ENCODE measurements around the gene CFAP65.

The CFAP65 gene

DNA sequence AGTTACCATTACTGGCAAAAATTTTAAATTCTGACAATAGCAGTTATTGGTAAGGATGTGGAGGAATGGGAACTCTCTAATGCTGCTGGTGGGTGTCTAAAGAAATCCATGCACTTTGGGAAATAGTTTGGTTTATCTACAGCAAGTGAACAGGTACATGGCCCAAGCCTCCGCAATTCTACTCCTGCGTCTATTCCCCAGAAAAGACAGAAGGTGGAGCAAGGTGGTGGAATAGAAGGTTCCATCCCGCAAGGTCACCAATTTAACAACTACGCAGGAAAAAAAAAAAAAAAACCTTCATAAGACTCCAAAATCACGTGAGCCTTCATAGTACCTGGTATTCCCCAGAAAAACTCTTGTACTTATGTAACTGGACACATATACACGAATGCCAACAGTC is 6.5 kb downstream of the CFAP65 start:
- intact Hi-C loops (cut with DNase I): no loop called here
- DNase-seq: no peak

DNA sequence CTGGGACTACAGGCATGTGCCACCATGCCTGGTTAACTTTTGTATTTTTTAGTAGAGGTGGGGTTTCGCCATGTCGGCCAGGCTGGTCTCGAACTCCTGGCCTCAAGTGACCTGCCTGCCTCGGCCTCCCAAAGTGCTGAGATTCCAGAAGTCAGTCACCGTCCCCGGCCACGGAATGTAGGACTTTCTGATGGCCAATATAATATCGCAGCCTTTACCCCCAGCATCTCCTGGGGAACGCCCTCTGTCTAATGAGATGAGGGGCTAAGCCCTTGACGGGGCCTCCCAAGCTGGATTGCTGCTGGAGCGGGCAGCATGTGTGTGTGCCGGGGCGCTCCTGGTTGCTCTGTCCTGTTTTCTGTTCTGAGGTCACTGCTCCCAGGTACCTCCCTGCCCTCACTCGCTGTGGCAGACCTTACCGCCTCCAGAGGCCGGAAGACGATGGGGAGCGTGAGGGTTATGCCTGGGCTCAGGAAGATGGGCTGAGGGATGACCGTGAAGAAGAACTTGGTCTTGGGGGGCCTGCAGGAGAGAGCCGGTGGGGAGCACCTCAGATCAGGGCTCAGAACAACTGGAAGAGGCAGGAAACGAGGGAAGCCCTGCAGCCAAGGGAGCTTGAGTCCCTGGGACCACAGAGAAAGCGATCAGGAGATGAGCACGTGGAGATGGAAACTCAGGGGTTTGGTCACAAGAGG is 9.1 kb downstream of the CFAP65 start:
- intact Hi-C loops (cut with DNase I): no loop called here
- DNase-seq: peak in 2 of 10 donors; percentile 55 to 58

DNA sequence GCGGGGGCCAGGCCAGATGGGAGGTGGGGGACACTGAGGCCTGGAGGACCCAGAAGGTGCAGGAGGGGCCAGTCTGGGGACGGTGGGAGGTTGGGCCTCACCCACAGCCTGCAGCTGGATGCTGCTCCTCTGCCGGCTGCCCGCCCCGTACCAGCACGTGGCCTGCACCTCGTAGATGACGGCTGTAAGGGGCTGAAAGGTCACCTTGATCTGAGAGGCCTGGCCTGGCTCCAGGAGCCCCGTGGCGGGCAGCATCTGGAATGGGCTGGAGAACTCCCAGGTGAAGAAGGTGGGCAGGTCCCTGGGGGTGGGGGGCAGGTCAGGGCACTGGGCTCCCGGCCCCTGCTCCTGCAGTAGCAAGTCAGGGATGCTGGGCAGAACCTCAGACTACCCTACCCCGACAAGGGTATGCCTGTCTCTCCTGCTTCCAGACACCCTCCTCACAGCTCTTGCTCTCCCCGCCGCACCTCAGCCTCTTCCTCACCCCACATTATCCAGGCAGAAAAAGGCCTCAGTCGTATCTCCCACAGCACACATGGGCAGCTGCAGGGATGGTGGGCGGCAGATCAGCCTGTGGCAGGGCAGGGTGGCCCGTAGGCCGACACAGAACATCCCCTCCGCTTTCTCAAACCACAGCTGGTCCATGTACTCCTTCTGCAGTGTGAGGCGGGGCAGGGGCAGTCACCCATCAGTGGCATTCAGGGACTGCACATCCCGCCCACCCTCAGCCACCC is 10.1 kb downstream of the CFAP65 start:
- intact Hi-C loops (cut with DNase I): no loop called here
- DNase-seq: peak in 3 of 10 donors; percentile 51 to 75 (median 62)

DNA sequence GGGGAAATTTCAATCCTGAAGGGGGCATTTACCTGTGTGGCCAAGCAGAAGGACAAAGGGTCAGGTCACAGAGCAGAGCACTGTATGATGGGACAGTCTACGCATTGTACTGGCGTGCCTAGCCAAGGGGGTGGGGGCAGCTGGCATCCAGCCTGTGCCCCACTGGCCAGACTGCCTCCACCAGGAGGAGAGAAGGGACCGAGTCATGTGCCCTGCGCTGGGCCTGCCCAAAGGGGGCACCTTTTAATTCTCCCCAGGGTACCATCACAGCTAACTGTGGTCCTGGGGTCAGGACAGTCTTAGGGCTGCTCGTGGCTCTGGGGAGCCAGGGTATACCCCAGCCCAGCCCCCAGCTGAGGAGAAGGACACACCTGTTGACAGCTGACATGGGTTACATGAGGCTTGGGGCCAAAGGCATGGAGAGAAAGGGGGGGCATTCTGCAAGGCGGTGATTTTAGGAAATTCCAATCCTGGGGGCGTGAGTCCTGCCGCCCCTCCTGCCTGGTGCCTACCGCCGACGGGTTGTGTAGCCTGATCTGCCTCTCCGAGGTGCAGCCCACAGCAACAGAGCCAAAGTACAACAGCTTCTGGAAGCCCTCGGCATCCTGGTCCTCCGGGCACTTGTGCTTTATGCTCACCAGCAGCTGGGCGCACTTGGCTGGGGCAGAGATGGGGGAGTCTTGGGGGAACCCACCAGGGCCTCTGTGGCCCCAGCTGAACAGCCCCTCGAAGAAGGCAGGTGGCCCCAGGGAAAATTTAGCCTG is 11.0 kb downstream of the CFAP65 start:
- intact Hi-C loops (cut with DNase I): no loop called here
- DNase-seq: peak in 3 of 10 donors; percentile 40 to 78 (median 71)

DNA sequence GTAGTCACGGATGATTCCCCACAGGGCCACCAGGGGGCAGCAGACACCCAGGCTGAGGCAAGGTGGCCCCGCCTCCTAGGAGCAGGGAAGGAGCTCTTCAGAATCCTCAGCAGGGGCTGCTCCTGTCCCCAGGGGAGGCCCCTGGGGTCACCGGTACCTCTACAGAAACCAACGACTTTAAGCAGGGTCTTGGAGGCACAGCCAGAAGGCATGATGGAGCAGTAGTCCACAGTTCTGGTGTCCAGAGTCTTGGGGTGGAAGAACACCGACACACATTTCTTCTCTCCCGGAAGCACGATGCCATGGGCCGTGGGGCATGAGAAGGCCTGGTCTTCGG is 11.5 kb downstream of the CFAP65 start:
- intact Hi-C loops (cut with DNase I): no loop called here
- DNase-seq: peak; percentile 72 to 98 (median 90)

DNA sequence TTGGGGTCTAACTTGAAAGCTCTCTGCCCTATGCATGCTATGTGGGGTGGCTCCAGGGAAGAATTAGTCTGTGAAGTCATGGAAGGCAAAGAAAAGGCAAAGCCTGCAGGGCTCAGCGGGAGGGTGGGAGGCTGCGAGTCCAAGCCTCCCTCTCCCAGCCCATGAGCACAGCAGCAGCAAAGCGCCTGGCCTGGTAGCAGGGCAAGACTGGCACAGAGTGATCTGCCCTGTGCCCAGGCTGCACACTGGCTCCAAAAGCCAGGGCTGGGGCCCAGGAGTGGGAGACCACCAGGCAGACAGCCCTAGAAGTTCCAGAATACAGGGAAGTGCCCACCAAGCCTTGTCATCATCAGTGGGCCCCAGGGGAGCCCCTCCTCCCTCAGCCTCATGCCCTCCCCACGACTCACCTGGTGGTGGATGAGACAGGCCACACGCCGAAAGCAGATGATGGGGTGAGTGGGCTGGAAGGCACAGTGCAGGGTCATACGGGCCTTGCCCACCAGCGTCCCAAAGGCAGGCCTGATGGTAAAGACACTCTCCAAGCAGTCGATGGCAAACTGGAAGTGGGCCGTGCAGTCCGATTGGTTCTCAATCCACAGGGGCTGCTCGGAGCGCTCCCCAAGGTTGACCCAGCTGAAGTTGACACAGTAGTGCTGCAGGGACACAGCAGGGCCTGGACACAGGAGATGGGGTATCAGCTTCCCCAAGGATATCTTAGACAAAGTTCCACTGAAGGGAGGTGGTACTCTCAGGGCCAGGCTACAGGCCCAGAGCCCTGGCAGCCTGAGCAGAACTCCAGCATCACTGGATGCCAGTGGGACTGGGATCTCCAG is 12.1 kb downstream of the CFAP65 start:
- intact Hi-C loops (cut with DNase I): no loop called here
- DNase-seq: peak in 3 of 10 donors; percentile 27 to 75 (median 39)

DNA sequence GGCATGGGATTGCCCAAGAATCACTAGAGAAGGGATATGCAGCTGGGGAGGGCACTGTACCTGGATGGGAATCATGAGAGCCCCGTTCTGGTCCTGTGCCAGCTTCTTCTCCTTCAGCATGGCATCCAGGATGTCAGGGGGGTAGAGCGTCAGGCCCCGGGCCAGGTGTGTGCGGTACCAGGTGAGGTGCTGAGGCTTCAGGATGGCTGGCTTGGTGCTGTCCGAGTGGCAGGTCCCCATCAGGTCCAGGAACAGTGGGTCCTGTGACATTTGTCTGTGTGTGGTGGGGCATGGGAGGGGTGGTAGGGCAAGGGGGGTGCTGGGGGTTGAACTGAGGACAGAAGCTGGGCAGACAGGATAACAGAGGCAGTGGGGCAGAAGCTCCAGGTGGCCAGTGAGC is 13.2 kb downstream of the CFAP65 start:
- DNase-seq: peak in 3 of 10 donors; percentile 24 to 73 (median 68)
- intact Hi-C loops (cut with DNase I): no loop called here

DNA sequence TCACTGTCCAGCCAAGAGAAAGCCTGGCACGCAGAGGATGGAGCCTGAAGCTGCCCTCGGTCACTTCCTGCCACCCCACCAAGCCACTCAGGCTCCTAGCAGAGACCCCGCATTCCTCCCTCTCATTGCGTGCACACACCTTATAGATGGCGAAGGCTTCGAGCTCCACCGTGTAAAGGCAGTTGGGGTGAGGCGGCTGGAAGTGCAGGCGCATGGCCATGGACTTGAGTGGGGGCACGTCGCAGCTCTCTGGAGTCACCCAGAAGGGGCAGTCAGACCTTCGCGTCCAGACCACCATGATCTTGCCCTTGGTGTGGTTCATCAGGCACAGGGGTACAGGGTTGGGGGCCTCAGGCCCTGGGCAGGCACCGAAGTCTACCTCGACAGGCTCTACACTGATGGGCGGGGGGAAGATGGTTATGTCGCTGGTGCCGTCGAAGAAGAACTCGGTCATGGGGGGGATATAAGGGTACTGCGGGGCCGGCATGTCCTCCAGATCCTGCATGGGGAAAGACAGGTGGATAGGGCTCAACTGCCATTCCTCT is 13.7 kb downstream of the CFAP65 start:
- peak in 3 of 10 donors; percentile 48 to 77 (median 61) for DNase-seq
- intact Hi-C loops (cut with DNase I): no loop called here

DNA sequence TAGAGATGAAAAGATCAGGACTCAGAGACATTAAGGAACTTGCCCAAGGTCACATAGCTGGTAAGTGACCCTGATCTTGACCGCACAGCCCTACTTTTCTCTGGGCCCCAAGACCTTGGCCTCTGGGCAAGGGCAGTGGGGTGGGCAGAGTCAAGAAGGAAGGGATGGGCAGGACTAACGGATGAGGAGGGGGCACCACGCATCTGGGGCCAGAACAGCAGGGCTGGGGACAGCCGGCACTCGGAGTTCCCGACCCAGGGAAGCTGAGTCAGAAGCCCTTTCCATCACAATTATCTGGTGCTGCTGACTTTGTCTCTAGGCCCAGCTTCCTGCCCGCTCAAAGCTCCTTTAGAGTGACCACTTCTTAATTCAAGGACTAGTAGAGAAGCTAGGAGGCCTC is 14.4 kb downstream of the CFAP65 start:
- DNase-seq: peak in 3 of 10 donors; percentile 35 to 75 (median 75)
- intact Hi-C loops (cut with DNase I): no loop called here

DNA sequence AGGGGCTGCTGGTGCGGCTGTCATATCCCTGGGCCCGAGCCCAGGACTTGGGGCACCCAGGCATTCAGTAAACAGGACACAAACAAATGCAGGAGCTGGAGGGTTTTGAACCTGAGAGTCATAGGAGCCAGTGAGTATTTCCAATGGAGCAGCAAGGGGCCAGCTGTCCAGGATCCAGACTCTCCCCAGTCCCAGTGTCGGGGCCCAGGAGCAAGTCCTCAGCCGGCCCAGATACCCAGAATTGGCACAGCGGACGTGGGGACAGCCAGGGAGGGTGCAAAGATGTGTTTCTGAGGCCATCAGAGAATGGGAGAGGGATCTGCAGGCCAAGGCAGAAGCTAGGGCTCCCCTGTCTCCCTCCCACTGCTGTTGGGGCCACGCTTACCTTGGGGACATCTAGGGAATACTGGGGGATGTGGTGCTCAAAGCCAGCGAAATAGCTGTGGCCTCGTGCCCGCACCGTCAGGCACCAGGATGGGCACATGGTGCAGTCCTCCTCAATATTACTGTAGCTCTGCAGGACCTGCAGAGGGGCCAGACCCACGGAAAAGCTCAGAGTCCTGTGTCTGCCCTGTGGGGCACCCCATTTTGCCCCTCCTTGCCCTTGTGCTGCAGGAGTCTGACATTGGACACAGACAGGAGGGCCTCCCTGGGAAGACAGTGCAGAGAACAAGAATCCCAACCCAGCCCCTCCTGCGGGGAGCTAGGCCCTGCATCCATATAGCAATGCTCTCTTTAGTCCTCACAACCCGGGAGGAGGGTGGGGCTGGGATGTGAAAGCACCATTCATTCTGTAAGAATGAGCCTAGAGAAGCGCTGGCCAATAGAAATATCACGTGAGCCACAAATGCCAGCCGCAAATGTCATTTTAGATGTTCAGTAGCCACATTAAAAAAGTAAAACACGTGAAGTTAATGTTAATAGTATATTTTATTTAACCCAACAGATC is 15.4 kb downstream of the CFAP65 start:
- DNase-seq: peak in 9 of 10 donors; percentile 43 to 95 (median 76)

DNA sequence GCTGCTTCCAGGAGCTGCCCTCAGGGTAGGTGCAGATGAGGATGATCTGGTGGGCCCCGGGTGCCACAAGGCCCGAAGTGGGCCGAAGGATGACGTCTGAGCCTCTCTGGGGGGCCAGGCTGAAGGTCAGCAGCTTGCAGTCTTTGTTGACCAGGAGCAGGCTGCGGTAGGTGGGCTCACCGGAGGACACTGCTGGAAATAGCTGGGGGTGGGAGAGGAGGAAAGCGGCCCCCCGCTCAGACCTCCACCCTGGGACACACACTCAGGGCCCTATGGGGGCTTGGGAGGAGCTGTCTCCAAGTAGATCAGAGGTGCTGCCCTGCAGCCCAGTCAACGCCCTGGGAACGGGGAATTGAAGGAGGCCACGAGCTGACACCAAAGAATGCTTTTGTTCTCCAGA is 17.3 kb downstream of the CFAP65 start:
- intact Hi-C loops (cut with DNase I): no loop called here
- peak in 3 of 10 donors; percentile 47 to 78 (median 68) for DNase-seq

More for the DNA sequence above, 15.4 kb downstream of the CFAP65 start:
- intact Hi-C loops (cut with DNase I): no loop called here

DNA sequence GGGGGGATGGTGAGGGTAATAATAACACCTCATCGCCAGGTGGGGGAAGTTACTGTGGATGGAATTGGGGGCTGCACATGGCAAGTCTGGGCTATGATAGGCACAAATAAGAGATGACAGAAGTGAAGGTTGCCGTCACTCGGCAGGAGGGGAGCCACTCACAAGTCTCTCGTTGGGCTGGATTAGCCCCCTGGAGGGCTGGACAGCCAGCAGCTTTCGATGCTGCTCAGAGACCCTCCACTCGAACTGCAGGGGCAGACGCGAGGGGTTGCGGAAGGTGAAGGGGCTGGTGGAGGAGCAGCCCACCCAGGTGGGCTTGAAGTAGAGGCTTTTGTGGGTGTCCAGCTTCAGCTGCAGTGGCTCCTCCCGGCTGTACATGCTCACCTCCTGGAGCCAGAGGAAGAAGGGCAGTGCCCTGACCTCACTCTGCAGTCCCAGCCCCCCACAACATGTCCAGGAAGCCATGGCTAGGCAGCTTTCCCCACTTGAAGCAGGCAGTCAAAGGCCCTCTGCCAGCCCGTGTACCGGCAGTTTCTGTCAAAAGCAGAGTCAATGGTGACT is 18.2 kb downstream of the CFAP65 start:
- DNase-seq: peak in 3 of 10 donors; percentile 40 to 58 (median 47)
- intact Hi-C loops (cut with DNase I): no loop called here

DNA sequence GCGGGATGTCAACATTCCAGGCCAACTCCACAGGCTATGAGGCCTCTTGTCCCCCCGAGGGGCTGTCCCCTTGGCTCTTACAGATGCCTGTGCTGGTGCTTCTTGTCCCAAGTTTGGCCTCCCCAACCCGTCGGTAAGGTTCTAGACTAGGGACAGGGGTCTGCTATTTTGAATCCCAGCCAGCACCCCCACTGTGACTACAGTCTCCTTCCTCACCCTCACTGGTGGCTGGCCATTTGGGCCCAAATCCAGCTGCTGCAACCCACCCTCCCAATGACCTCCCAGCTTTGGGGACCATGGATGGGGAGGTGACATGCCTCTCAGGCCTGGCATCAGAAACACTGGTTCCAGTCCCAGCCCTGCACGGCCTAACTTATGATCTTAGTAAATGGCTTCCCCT is 18.7 kb downstream of the CFAP65 start:
- intact Hi-C loops (cut with DNase I): no loop called here
- DNase-seq: peak in 3 of 10 donors; percentile 15 to 46 (median 27)

DNA sequence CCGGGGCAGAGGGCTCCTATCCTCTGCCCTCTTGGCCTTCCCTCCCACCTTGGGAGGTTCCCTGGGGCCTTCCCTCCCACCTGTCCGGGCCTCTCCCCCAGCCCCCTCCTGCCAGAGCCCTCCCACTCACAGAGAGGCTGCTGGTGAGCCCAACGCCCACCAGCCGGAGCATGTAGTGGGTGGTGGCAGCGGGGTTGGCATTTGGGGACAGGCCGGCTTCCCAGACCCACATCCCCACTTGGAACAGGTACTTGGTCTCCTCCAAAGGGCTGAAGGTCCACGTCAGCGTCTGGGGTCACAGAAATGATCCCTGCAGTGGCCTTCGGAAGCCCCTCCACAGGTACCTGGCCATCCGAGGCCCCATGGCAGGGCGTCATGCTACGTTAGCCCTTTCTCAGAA is 19.3 kb downstream of the CFAP65 start:
- peak in 3 of 10 donors; percentile 29 to 72 (median 66) for DNase-seq
- intact Hi-C loops (cut with DNase I): no loop called here

DNA sequence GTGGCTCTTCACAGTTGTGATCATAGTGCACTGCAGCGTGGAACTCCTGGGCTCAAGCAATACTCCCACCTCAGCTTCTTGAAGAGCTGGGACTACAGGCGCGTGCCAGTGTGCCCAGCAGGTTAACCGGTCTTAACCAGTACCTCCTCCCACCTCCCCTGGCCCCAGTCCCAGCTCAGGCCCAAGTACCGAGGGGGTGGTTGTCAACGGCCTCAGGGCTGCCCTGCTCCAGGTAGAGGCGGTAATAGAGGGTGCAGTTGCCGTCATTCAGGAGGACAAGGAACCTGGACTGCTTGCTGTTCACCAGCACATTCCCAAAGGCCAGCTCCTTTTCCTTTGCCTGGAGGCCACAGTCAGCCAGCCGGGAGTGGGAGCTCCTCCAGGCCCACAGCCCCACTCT is 19.7 kb downstream of the CFAP65 start:
- intact Hi-C loops (cut with DNase I): no loop called here
- peak in 3 of 10 donors; percentile 15 to 69 (median 66) for DNase-seq

DNA sequence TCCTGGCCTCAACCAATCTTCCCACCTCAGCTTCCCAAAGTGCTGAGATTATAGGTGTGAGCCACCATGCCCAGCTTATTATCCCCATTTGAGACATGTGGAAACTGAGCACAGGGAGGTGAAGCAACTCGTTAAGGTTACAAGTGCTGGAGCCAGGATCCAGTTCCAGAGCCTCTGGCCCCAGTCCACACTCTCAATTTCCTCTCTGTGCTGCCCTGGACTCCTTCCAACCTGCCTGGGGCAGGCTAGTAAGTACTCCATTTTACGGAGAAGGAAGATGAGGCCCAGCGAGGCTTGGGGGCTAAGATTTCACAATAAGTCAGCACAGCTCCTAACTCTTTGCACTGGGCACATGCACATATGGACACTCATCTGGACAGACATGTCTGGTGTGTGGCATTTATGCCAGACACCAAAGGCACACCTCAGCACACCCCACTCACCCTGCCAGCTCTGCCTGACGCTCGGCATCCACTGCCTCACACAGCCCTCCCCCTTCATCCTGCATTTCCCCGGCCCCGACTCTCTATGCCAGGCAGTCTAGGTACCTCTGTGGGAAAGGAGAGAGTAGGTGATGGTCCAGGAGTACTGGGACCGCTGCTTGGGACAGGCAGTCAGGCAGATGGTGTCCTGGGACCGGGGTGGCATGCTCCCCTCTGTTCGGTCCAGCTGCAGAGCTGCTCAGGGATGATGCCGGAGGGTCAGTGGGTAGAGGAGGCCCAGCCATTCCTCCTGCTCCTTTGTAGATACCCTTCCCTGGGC is 20.5 kb downstream of the CFAP65 start:
- intact Hi-C loops (cut with DNase I): no loop called here
- peak in 3 of 10 donors; percentile 35 to 52 (median 51) for DNase-seq

DNA sequence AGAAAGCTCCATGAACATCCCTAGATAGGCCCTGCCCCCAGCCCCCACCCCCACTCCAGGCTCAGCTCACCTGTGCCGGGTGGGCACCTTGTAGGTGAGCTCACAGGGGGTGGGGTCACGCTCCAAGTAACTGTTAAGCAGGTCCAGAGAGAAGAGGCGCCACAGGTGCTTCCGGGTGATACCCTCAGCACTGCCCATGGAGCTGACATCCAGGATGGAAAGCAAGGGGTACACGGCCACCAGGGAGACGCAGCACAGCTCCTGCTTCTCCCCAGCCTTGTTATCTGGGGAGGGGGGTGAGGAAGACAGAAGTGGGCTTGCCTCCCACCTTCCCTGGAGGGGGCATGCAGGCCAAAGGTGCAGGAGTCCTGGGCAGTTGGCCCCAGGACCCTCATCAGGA is 21.9 kb downstream of the CFAP65 start:
- intact Hi-C loops (cut with DNase I): no loop called here
- peak in 3 of 10 donors; percentile 20 to 43 (median 28) for DNase-seq

DNA sequence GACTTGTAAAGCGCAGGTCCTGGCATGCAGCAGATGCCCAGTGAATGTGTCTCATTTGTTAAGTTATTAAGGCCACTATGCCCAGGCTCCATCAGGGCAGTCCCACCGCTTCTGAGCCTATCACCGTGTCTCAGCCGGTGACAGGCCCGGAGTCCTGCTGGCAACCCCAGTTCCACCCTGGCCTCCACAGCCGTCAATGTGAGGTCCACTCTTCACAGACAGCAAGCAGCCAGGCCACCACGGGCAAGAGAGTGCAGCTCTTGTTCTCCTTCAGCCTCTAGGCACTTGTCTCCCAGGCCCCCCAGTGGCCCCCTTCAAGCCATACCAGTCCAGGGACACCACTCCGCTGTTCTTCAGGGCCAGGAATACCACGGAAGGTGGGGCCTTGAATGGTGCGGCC is 22.6 kb downstream of the CFAP65 start:
- peak in 3 of 10 donors; percentile 23 to 77 (median 41) for DNase-seq
- intact Hi-C loops (cut with DNase I): no loop called here
